ENCODE measurements around the gene COL23A1.

- TF ChIP-seq, protein P1, sequence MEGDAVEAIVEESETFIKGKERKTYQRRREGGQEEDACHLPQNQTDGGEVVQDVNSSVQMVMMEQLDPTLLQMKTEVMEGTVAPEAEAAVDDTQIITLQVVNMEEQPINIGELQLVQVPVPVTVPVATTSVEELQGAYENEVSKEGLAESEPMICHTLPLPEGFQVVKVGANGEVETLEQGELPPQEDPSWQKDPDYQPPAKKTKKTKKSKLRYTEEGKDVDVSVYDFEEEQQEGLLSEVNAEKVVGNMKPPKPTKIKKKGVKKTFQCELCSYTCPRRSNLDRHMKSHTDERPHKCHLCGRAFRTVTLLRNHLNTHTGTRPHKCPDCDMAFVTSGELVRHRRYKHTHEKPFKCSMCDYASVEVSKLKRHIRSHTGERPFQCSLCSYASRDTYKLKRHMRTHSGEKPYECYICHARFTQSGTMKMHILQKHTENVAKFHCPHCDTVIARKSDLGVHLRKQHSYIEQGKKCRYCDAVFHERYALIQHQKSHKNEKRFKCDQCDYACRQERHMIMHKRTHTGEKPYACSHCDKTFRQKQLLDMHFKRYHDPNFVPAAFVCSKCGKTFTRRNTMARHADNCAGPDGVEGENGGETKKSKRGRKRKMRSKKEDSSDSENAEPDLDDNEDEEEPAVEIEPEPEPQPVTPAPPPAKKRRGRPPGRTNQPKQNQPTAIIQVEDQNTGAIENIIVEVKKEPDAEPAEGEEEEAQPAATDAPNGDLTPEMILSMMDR (IDR thresholded peaks at IDR 0.05), result no peak
- no peak for TF ChIP-seq POLR2A (IDR thresholded peaks at IDR 0.05)
Measured at GRCh38 chr5:178507151-178507932, 82.9 kb downstream of the COL23A1 start.

Data from tibial nerve (tissue), 3 donors.